ENCODE results near the gene WDR93.
"Not testable (repeated sequence)": the region's sequence is repeated elsewhere in the genome, so short reads cannot be mapped to it uniquely, and the experiment has no call there.

Gene WDR93

GRCh38 chr15:89781055-89781454, 90.4 kb downstream of the WDR93 start:
- TF ChIP-seq CTCF (IDR thresholded peaks at IDR 0.05; ENCODE audit: borderline replicate concordance, control extremely low read depth, extremely low read depth, insufficient read depth, missing control alignments): no peak
- no peak for DNase-seq (ENCODE audit: low spot score)
- in situ Hi-C loops (cut with MboI; ENCODE audit: low sequenced_read_pairs, unreplicated experiment): no loop called here

GRCh38 chr15:89781891-89782618, 91.4 kb downstream of the WDR93 start:
- in situ Hi-C loops (cut with MboI; ENCODE audit: low sequenced_read_pairs, unreplicated experiment): no loop called here
- no peak for DNase-seq (ENCODE audit: low spot score)
- TF ChIP-seq CTCF (IDR thresholded peaks at IDR 0.05; ENCODE audit: borderline replicate concordance, control extremely low read depth, extremely low read depth, insufficient read depth, missing control alignments): no peak

- in situ Hi-C loops (cut with MboI; ENCODE audit: low sequenced_read_pairs, unreplicated experiment); DNase-seq (ENCODE audit: low spot score): not testable (repeated sequence)
These were observed 92.0 kb downstream of the WDR93 start for GRCh38 chr15:89782619-89782950.

- in situ Hi-C loops (cut with MboI; ENCODE audit: low sequenced_read_pairs, unreplicated experiment): no loop called here
- DNase-seq (ENCODE audit: low spot score): no peak
- TF ChIP-seq CTCF (IDR thresholded peaks at IDR 0.05; ENCODE audit: borderline replicate concordance, control extremely low read depth, extremely low read depth, insufficient read depth, missing control alignments): no peak
These were observed 92.7 kb downstream of the WDR93 start for GRCh38 chr15:89783111-89783860.

- DNase-seq (ENCODE audit: low spot score): no peak
- in situ Hi-C loops (cut with MboI; ENCODE audit: low sequenced_read_pairs, unreplicated experiment): no loop called here
- TF ChIP-seq CTCF (IDR thresholded peaks at IDR 0.05; ENCODE audit: borderline replicate concordance, control extremely low read depth, extremely low read depth, insufficient read depth, missing control alignments): no peak
These were observed 93.5 kb downstream of the WDR93 start for GRCh38 chr15:89783861-89784685.

- in situ Hi-C loops (cut with MboI; ENCODE audit: low sequenced_read_pairs, unreplicated experiment): no loop called here
- DNase-seq (ENCODE audit: low spot score): no peak
- TF ChIP-seq CTCF (IDR thresholded peaks at IDR 0.05; ENCODE audit: borderline replicate concordance, control extremely low read depth, extremely low read depth, insufficient read depth, missing control alignments): no peak
These were observed 94.0 kb downstream of the WDR93 start for GRCh38 chr15:89784686-89784960.
